ENCODE measurements around the gene FAM89A.

Gene FAM89A

DNA sequence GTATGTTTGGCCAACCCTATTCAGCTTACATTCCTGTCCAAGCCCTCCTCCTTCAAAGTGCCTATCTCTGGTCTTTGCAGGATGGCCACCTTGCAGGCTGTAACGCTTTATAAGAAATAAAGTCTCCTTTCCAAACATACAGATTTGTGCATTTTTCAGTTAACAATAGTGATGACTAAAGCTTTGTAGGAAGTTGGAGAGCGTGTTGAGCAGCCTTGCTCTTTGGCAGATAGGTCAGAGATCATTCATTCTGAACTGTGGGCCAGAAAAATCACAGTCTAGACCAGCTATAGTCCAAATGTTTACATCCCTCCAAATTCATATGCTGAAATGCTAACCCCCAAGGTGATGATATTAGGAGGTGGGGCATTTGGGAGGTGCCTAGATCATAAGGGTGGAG lies 34.0 kb upstream of the FAM89A start:
- H3K27ac ChIP-seq = no peak overlapping the region
- TF ChIP-seq, protein P1, sequence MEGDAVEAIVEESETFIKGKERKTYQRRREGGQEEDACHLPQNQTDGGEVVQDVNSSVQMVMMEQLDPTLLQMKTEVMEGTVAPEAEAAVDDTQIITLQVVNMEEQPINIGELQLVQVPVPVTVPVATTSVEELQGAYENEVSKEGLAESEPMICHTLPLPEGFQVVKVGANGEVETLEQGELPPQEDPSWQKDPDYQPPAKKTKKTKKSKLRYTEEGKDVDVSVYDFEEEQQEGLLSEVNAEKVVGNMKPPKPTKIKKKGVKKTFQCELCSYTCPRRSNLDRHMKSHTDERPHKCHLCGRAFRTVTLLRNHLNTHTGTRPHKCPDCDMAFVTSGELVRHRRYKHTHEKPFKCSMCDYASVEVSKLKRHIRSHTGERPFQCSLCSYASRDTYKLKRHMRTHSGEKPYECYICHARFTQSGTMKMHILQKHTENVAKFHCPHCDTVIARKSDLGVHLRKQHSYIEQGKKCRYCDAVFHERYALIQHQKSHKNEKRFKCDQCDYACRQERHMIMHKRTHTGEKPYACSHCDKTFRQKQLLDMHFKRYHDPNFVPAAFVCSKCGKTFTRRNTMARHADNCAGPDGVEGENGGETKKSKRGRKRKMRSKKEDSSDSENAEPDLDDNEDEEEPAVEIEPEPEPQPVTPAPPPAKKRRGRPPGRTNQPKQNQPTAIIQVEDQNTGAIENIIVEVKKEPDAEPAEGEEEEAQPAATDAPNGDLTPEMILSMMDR (conservative IDR thresholded peaks at IDR 0.05) = no peak

- TF ChIP-seq, protein P1 (conservative IDR thresholded peaks at IDR 0.05) = no peak
- no peak overlapping the region for H3K27ac ChIP-seq
These were observed 33.3 kb upstream of the FAM89A start for GRCh38 chr1:231073331-231073730.

- H3K27ac ChIP-seq = no peak overlapping the region
- TF ChIP-seq, protein P1 (conservative IDR thresholded peaks at IDR 0.05) = no peak
These were observed 32.5 kb upstream of the FAM89A start for GRCh38 chr1:231072502-231073094.

DNA sequence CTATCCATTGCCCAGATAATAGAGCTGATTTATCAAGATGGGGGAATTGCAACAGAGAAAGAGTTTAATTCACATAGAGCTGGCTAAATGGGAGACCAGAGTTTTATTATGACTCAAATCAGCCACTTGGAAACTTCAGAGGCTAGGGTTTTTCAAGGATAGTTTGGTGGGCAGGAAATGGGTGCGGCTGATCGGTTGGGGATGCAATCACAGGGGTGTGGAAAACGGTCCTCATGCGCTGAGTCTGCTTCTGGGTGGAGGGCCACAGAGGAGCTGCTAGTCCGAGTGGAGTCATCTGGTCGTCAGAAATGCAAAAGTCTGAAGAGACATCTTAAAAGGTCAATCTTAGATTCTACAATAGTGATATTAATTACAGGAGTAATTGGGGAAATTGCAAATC lies 32.0 kb upstream of the FAM89A start:
- H3K27ac ChIP-seq = no peak overlapping the region
- TF ChIP-seq, protein P1 (conservative IDR thresholded peaks at IDR 0.05) = no peak

DNA sequence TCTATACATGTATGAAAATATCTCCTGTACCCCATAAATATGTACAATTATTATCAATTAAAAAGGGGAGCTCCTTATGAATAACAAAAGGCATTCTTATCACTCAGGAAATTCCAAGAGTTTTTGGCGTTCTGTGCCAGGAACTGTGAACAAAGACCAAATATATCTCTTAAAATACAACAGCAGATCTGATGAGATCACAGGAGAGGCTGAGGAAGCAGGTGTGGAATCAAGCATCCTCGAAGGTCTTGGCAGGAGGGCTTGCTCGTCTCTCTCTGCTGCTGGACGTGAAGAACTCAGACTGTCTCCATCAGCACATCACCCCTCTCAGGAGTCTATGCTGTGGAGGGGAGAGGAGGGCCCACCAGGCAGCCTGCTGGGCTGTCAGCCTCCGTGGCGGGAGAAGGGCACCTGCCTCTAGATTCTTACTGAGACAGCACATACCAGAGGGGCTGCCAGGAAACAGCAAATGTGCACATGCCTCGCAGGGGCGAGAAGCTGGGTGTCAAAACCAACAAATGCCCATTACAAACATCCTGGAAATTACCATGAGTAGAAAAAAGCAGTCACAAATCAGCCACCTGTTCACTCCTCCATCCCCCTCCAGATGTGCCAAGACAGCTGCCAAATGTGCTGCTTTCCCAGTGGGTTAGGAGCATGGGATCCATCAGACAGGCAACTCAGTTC lies 30.8 kb upstream of the FAM89A start:
- TF ChIP-seq, protein P1 (conservative IDR thresholded peaks at IDR 0.05) = no peak
- H3K27ac ChIP-seq = no peak overlapping the region

DNA sequence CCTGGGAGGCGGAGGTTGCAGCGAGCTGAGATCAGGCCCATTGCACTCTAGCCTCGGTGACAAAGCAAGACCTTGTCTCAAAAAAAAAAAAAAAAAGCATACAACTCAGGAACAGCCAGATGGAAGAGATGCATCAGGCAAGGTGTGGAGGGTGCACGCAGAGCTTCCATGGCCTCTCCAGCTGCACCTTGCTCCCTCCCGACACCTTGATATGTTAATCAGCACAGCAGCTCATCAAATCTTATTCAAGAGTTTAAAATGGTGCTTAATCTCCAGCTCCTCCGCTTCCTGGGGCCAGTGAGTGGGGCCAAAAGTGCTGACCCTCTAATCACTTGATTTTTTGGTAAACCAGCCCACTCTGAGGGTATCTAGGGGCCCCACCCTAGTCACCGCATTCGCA lies 29.3 kb upstream of the FAM89A start:
- H3K27ac ChIP-seq = no peak overlapping the region
- TF ChIP-seq, protein P1 (conservative IDR thresholded peaks at IDR 0.05) = no peak

GRCh38 chr1:231068762-231069161 lies 28.7 kb upstream of the FAM89A start:
- TF ChIP-seq, protein P1 (conservative IDR thresholded peaks at IDR 0.05) = no peak
- no peak overlapping the region for H3K27ac ChIP-seq
